Esophagus (tissue), 2 donors: ENCODE measurements around the gene CNTFR. TPM values are rescaled to one million over a fixed set of nuclear protein-coding genes. Genes with fewer than 3 reads are reported as not detected.

Source experiments
- H3K27ac ChIP-seq, 2 donors: one replicate each; pipeline ENCODE4 v1.5.1; 2013; ENCODE audit warnings: low read depth in 2 of 2, mild to moderate bottlenecking in 2 of 2, inconsistent platforms in 1 of 2, low read length in 1 of 2, moderate library complexity in 1 of 2
- H3K27me3 ChIP-seq, 2 donors: one replicate each; pipeline ENCODE4 v1.6.1; 2013; ENCODE audit warnings: low read length in 2 of 2, control low read depth in 1 of 2, mild to moderate bottlenecking in 1 of 2; ENCODE audit not compliant: insufficient read depth in 2 of 2, control insufficient read depth in 1 of 2
- H3K36me3 ChIP-seq, 2 donors: one replicate each; pipeline ENCODE4 v1.6.1; 2013; ENCODE audit warnings: low read length in 1 of 2; ENCODE audit not compliant: control insufficient read depth in 2 of 2, insufficient read depth in 2 of 2
- H3K4me1 ChIP-seq, 2 donors: one replicate each; pipeline ENCODE4 v1.6.1; 2013; ENCODE audit warnings: low read length in 1 of 2; ENCODE audit not compliant: control insufficient read depth in 2 of 2, insufficient read depth in 2 of 2
- H3K4me3 ChIP-seq, 2 donors: one replicate each; pipeline ENCODE4 v1.5.1; 2013; ENCODE audit warnings: low read length in 2 of 2, mild to moderate bottlenecking in 2 of 2, low read depth in 1 of 2, moderate library complexity in 1 of 2
- H3K9me3 ChIP-seq, 2 donors: one replicate each; pipeline ENCODE4 v1.6.1; 2013; ENCODE audit warnings: mild to moderate bottlenecking in 2 of 2, low read depth in 1 of 2, low read length in 1 of 2, moderate library complexity in 1 of 2; ENCODE audit not compliant: control insufficient read depth in 2 of 2, insufficient read depth in 1 of 2
- WGBS, 2 donors: extraction: QIAGEN DNeasy Blood & Tissue Kit; methylation state at CpG; one replicate each; pipeline ENCODE4 v1.1.7; 2013; 5-methylcytosine and 5-hydroxymethylcytosine counted together
- polyA plus RNA-seq, 2 donors: library from polyadenylated mRNA; stranded (reverse); fragments of 200-250 nt; gene quantifications; one replicate each; pipeline ENCODE4 v1.2.3, GENCODE V29; 2013
- donor health status: healthy with polysubstance abuse.
- donor health status: Bipolar disorder and iron deficiency.

The CNTFR gene
- polyA plus RNA-seq, 2 donors: 0.22 to 0.54 TPM

- H3K4me1 ChIP-seq: peaks cover 1 to 8% of the 10 kb centered on the region in 2 donors
- H3K27ac ChIP-seq: no peak overlapping the region
- H3K9me3 ChIP-seq: peaks cover 0 to 2% of the 10 kb centered on the region in 2 donors
- H3K4me3 ChIP-seq: no peak overlapping the region
- peaks cover 0 to 4% of the 10 kb centered on the region in 2 donors for H3K36me3 ChIP-seq
- no peaks in the 10 kb centered on the region for H3K27me3 ChIP-seq
Observed at GRCh38 chr9:34606190-34606589, 16.7 kb upstream of the CNTFR start.

- H3K4me1 ChIP-seq: peaks cover 3 to 6% of the 10 kb centered on the region in 2 donors
- H3K9me3 ChIP-seq: peaks cover 0 to 2% of the 10 kb centered on the region in 2 donors
- H3K27me3 ChIP-seq: no peaks in the 10 kb centered on the region
- 55 to 63% methylated on average over 4 of the region's 4 CpGs for WGBS, 2 donors
- H3K27ac ChIP-seq: no peak overlapping the region
- H3K36me3 ChIP-seq: no peaks in the 10 kb centered on the region
- H3K4me3 ChIP-seq: no peak overlapping the region
Observed at GRCh38 chr9:34603610-34604231, 14.2 kb upstream of the CNTFR start.

GRCh38 chr9:34601937-34602573 lies 12.5 kb upstream of the CNTFR start:
- H3K4me3 ChIP-seq: no peak overlapping the region
- no peaks in the 10 kb centered on the region for H3K36me3 ChIP-seq
- peaks cover 3 to 6% of the 10 kb centered on the region in 2 donors for H3K4me1 ChIP-seq
- H3K9me3 ChIP-seq: no peaks in the 10 kb centered on the region
- no peaks in the 10 kb centered on the region for H3K27me3 ChIP-seq
- no peak overlapping the region for H3K27ac ChIP-seq
- WGBS, 2 donors: 68 to 74% methylated on average over 6 of the region's 6 CpGs

- Histone ChIP-seq H3K36me3 (no peaks in the 10 kb centered on the region), H3K27me3 (no peaks in the 10 kb centered on the region), H3K9me3 (no peaks in the 10 kb centered on the region), H3K4me1 (peaks cover 3 to 6% of the 10 kb centered on the region in 2 donors), H3K27ac (no peak overlapping the region), H3K4me3 (no peak overlapping the region)
- WGBS, 2 donors: 9 to 33% methylated on average over 1 of the region's 1 CpG
Observed at GRCh38 chr9:34600908-34601307, 11.4 kb upstream of the CNTFR start.

- Histone ChIP-seq H3K36me3 (no peaks in the 10 kb centered on the region), H3K27ac (no peak overlapping the region), H3K9me3 (no peaks in the 10 kb centered on the region), H3K27me3 (no peaks in the 10 kb centered on the region), H3K4me3 (no peak overlapping the region), H3K4me1 (peaks cover 3 to 6% of the 10 kb centered on the region in 2 donors)
- 67 to 90% methylated on average over 1 of the region's 1 CpG for WGBS, 2 donors
Observed at GRCh38 chr9:34599546-34599945, 10.0 kb upstream of the CNTFR start.

- H3K36me3 ChIP-seq: no peaks in the 10 kb centered on the region
- H3K4me3 ChIP-seq: no peak overlapping the region
- no peak overlapping the region for H3K27ac ChIP-seq
- peaks cover 0 to 2% of the 10 kb centered on the region in 2 donors for H3K27me3 ChIP-seq
- WGBS, 2 donors: 62 to 66% methylated on average over 9 of the region's 9 CpGs
- no peaks in the 10 kb centered on the region for H3K9me3 ChIP-seq
- H3K4me1 ChIP-seq: peaks cover 9 to 21% of the 10 kb centered on the region in 2 donors
Observed at GRCh38 chr9:34594177-34594576, 4.7 kb upstream of the CNTFR start.

GRCh38 chr9:34592895-34593601 lies 3.5 kb upstream of the CNTFR start:
- H3K36me3 ChIP-seq: no peaks in the 10 kb centered on the region
- peaks cover 12 to 27% of the 10 kb centered on the region in 2 donors for H3K4me1 ChIP-seq
- no peaks in the 10 kb centered on the region for H3K9me3 ChIP-seq
- H3K4me3 ChIP-seq: no peak overlapping the region
- H3K27me3 ChIP-seq: peaks cover under 1 to 11% of the 10 kb centered on the region in 2 donors
- 5% methylated on average over 24 to 26 of the region's 26 CpGs for WGBS, 2 donors
- H3K27ac ChIP-seq: peak overlapping the region; percentile 22 to 27

- Histone ChIP-seq H3K36me3 (no peaks in the 10 kb centered on the region), H3K9me3 (no peaks in the 10 kb centered on the region), H3K4me1 (peaks cover 12 to 27% of the 10 kb centered on the region in 2 donors), H3K4me3 (no peak overlapping the region), H3K27ac (no peak overlapping the region), H3K27me3 (peaks cover 5 to 13% of the 10 kb centered on the region in 2 donors)
- 29 to 30% methylated on average over 16 of the region's 16 CpGs for WGBS, 2 donors
Observed at GRCh38 chr9:34591917-34592866, 2.7 kb upstream of the CNTFR start.
